ENCODE data around the gene GON7. TPM values are rescaled to one million over a fixed set of nuclear protein-coding genes. Genes with fewer than 3 reads are reported as not detected.
A peak's percentile ranks its signal among the peaks of the same experiment; 100 is the strongest.

Gene GON7
- total RNA-seq, 1 experiment from 2014 or later = 11.2 TPM

DNA sequence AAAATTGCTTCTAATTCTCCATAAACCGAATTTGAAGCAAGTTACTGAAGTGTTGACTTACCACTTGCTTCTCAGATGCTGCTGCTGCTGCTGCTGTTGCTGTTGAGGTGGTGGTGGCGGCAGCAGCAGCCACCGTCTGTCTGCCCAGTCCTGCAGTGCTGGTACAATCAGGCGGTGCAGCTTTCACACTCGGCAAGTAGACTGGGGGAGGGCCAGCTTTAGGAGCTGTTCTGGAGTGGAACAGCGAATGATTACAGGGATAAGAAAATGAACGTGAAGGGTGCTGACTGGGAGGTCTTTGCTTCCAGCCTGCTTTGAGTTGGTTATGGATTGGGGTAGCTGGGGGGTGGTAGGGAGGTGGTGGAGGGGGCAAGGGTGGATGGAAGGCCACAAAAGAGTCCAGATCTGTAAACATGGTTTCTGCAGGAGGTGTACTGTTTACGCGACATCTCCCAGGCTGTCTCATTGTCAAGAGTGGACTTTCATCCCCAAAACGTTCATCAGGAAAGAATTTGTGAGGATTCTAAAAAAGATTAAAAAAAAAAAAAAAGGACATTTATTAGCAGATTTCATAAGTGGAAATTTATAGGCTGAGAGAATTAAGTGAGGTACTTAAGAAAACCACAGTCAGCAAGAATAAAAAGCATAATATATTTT, 39.0 kb upstream of the GON7 start:
- H3K27ac ChIP-seq (ENCODE audit: low read depth, low read length) = no peak overlapping the region

DNA sequence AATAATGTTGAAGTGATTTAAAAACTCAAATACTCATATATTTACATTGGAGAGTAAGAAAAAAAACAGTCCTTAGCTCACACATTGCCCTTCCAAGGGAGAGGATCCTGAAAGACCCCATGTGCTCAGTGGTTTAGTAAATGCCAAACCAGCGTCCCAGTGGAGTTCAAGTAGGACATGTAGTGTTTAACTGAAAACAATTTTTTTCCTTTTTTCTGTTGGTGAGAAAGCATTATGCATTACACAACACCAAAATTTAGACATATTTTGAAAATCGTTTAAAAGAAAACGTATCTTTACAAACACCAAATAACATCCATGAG, 33.8 kb upstream of the GON7 start:
- no TSS peak for BruUV-seq (replicated peaks)
- no peaks in the 10 kb centered on the region for H3K9me3 ChIP-seq (ENCODE audit: control insufficient read depth in 1 of 2, insufficient read depth in 1 of 2, low read depth in 1 of 2, low read length in 2 of 2)
- TF ChIP-seq ZFX (IDR thresholded peaks at IDR 0.05) (no peak), FOSL1 (IDR thresholded peaks at IDR 0.05; ENCODE audit: low read depth) (no peak), CEBPB (IDR thresholded peaks at IDR 0.05; ENCODE audit: low read depth) (no peak), EZH2phosphoT487 (IDR thresholded peaks at IDR 0.05; ENCODE audit: borderline replicate concordance) (no peak), SIN3A (IDR thresholded peaks at IDR 0.05; ENCODE audit: low read depth) (no peak), SRF (IDR thresholded peaks at IDR 0.05; ENCODE audit: low read depth) (no peak), JUND (IDR thresholded peaks at IDR 0.05) (no peak), SP1 (IDR thresholded peaks at IDR 0.05; ENCODE audit: low read depth) (no peak)
- TF ChIP-seq, protein P1, sequence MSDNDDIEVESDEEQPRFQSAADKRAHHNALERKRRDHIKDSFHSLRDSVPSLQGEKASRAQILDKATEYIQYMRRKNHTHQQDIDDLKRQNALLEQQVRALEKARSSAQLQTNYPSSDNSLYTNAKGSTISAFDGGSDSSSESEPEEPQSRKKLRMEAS (IDR thresholded peaks at IDR 0.05) = no peak
- TF ChIP-seq, protein P2, sequence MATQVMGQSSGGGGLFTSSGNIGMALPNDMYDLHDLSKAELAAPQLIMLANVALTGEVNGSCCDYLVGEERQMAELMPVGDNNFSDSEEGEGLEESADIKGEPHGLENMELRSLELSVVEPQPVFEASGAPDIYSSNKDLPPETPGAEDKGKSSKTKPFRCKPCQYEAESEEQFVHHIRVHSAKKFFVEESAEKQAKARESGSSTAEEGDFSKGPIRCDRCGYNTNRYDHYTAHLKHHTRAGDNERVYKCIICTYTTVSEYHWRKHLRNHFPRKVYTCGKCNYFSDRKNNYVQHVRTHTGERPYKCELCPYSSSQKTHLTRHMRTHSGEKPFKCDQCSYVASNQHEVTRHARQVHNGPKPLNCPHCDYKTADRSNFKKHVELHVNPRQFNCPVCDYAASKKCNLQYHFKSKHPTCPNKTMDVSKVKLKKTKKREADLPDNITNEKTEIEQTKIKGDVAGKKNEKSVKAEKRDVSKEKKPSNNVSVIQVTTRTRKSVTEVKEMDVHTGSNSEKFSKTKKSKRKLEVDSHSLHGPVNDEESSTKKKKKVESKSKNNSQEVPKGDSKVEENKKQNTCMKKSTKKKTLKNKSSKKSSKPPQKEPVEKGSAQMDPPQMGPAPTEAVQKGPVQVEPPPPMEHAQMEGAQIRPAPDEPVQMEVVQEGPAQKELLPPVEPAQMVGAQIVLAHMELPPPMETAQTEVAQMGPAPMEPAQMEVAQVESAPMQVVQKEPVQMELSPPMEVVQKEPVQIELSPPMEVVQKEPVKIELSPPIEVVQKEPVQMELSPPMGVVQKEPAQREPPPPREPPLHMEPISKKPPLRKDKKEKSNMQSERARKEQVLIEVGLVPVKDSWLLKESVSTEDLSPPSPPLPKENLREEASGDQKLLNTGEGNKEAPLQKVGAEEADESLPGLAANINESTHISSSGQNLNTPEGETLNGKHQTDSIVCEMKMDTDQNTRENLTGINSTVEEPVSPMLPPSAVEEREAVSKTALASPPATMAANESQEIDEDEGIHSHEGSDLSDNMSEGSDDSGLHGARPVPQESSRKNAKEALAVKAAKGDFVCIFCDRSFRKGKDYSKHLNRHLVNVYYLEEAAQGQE (IDR thresholded peaks at IDR 0.05; ENCODE audit: low read depth) = no peak
- ChIA-PET RAD21 (ENCODE audit: low non-redundant PET in 1 of 2, low total read pairs in 2 of 2, uncharacterized antibody in 2 of 2, unreplicated experiment in 2 of 2) (no interaction called here), CTCF (interaction anchor here (1.1 to 1.3 kb wide), 2 partner anchors 127 to 296 kb away, joined by 4 read pairs; no protein-coding TSS in a partner anchor), POLR2A (no interaction called here)
- intact Hi-C loops (cut with micrococcal nuclease) = loop anchor here (5.0 kb wide), 2 partner anchors 377 to 492 kb away; no protein-coding TSS in a partner anchor
- peak overlapping the region; percentile 7; the same call in 1 of the 2 replicates for H3K27ac ChIP-seq (ENCODE audit: low read depth, low read length)
- no peaks in the 10 kb centered on the region for H3K79me2 ChIP-seq (ENCODE audit: insufficient read depth, low read length)
- H2AFZ ChIP-seq (ENCODE audit: low read depth, low read length, poor library complexity, severe bottlenecking) = no peak overlapping the region
- no peaks in the 10 kb centered on the region for H3K9me2 ChIP-seq (ENCODE audit: insufficient read depth)
- H4K20me1 ChIP-seq (ENCODE audit: insufficient read depth) = no peaks in the 10 kb centered on the region
- peak overlapping the region in 1 of 2 experiments; percentile 48; a peak in 2 of 4 replicates for H3K4me3 ChIP-seq (replicated peaks in 1 of 2; ENCODE audit: low read depth in 1 of 2, low read length in 2 of 2)
- no peaks in the 10 kb centered on the region for H3K27me3 ChIP-seq (ENCODE audit: insufficient read depth, low read length)
- peaks cover 13 to 23% of the 10 kb centered on the region in 2 experiments for H3K4me1 ChIP-seq (ENCODE audit: control insufficient read depth in 1 of 2, insufficient read depth in 2 of 2, low read length in 2 of 2)
- H3K4me2 ChIP-seq (ENCODE audit: low read length) = peak overlapping the region; percentile 76
- peak overlapping the region; percentile 31 for H3K9ac ChIP-seq (ENCODE audit: low read length)
- ATAC-seq = peak; percentile 33
- peaks cover 6 to 8% of the 10 kb centered on the region in 2 experiments; a peak in 2 of 4 replicates for H3K36me3 ChIP-seq (ENCODE audit: control insufficient read depth in 1 of 2, insufficient read depth in 2 of 2, low read length in 2 of 2)
- no peak for DNase-seq (ENCODE audit: low read depth, low spot score)

More for the DNA sequence above, 39.0 kb upstream of the GON7 start:
- RAD21 ChIA-PET (ENCODE audit: low non-redundant PET in 1 of 2, low total read pairs in 2 of 2, uncharacterized antibody in 2 of 2, unreplicated experiment in 2 of 2) = no interaction called here
- no TSS peak for BruUV-seq (replicated peaks)
- intact Hi-C loops (cut with micrococcal nuclease) = no loop called here
- Histone ChIP-seq H3K4me1 (ENCODE audit: control insufficient read depth in 1 of 2, insufficient read depth in 2 of 2, low read length in 2 of 2) (peaks cover under 1 to 7% of the 10 kb centered on the region in 2 experiments), H2AFZ (ENCODE audit: low read depth, low read length, poor library complexity, severe bottlenecking) (no peak overlapping the region), H3K9me3 (ENCODE audit: control insufficient read depth in 1 of 2, insufficient read depth in 1 of 2, low read depth in 1 of 2, low read length in 2 of 2) (no peaks in the 10 kb centered on the region), H3K36me3 (ENCODE audit: control insufficient read depth in 1 of 2, insufficient read depth in 2 of 2, low read length in 2 of 2) (peaks cover 8 to 9% of the 10 kb centered on the region in 2 experiments; a peak in 3 of 4 replicates), H3K9me2 (ENCODE audit: insufficient read depth) (no peaks in the 10 kb centered on the region), H3K4me2 (ENCODE audit: low read length) (no peak overlapping the region), H4K20me1 (ENCODE audit: insufficient read depth) (no peaks in the 10 kb centered on the region), H3K9ac (ENCODE audit: low read length) (no peak overlapping the region), H3K27me3 (ENCODE audit: insufficient read depth, low read length) (no peaks in the 10 kb centered on the region), H3K79me2 (ENCODE audit: insufficient read depth, low read length) (no peaks in the 10 kb centered on the region), H3K4me3 (replicated peaks in 1 of 2; ENCODE audit: low read depth in 1 of 2, low read length in 2 of 2) (no peak overlapping the region)
- POLR2A ChIA-PET = no interaction called here
- CTCF ChIA-PET = no interaction called here
- DNase-seq (ENCODE audit: low read depth, low spot score) (no peak), ATAC-seq (no peak)
- TF ChIP-seq, protein P3, sequence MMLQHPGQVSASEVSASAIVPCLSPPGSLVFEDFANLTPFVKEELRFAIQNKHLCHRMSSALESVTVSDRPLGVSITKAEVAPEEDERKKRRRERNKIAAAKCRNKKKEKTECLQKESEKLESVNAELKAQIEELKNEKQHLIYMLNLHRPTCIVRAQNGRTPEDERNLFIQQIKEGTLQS (IDR thresholded peaks at IDR 0.05) = no peak
- no peak for TF ChIP-seq RAD21 (IDR thresholded peaks at IDR 0.05; ENCODE audit: low read depth)
- TF ChIP-seq FOSL1 (IDR thresholded peaks at IDR 0.05; ENCODE audit: low read depth) = no peak
- no peak for TF ChIP-seq EGR1 (IDR thresholded peaks at IDR 0.05; ENCODE audit: low read depth)
- TF ChIP-seq EZH2 (IDR thresholded peaks at IDR 0.05) = no peak
- no peak for TF ChIP-seq SRF (IDR thresholded peaks at IDR 0.05; ENCODE audit: low read depth)
- no peak for TF ChIP-seq CEBPB (IDR thresholded peaks at IDR 0.05; ENCODE audit: low read depth)
- no peak for TF ChIP-seq JUND (IDR thresholded peaks at IDR 0.05)
- no peak for TF ChIP-seq YY1 (IDR thresholded peaks at IDR 0.05; ENCODE audit: extremely low read depth, insufficient replicate concordance, low read depth, low read length)
- no peak for TF ChIP-seq ZFX (IDR thresholded peaks at IDR 0.05)
